ENCODE results near the gene SLC15A2. TPM values are rescaled to one million over a fixed set of nuclear protein-coding genes. Genes with fewer than 3 reads are reported as not detected.
"Not testable (repeated sequence)": the region's sequence is repeated elsewhere in the genome, so short reads cannot be mapped to it uniquely, and the experiment has no call there.

SLC15A2 gene, protein sequence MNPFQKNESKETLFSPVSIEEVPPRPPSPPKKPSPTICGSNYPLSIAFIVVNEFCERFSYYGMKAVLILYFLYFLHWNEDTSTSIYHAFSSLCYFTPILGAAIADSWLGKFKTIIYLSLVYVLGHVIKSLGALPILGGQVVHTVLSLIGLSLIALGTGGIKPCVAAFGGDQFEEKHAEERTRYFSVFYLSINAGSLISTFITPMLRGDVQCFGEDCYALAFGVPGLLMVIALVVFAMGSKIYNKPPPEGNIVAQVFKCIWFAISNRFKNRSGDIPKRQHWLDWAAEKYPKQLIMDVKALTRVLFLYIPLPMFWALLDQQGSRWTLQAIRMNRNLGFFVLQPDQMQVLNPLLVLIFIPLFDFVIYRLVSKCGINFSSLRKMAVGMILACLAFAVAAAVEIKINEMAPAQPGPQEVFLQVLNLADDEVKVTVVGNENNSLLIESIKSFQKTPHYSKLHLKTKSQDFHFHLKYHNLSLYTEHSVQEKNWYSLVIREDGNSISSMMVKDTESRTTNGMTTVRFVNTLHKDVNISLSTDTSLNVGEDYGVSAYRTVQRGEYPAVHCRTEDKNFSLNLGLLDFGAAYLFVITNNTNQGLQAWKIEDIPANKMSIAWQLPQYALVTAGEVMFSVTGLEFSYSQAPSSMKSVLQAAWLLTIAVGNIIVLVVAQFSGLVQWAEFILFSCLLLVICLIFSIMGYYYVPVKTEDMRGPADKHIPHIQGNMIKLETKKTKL
- 1.2 TPM for total RNA-seq
- long read RNA-seq, partial matches to known transcripts, result 0 of 2 reads
- long read RNA-seq, other reads (novel, unspliced or antisense), result 2 of 2 reads

DNA sequence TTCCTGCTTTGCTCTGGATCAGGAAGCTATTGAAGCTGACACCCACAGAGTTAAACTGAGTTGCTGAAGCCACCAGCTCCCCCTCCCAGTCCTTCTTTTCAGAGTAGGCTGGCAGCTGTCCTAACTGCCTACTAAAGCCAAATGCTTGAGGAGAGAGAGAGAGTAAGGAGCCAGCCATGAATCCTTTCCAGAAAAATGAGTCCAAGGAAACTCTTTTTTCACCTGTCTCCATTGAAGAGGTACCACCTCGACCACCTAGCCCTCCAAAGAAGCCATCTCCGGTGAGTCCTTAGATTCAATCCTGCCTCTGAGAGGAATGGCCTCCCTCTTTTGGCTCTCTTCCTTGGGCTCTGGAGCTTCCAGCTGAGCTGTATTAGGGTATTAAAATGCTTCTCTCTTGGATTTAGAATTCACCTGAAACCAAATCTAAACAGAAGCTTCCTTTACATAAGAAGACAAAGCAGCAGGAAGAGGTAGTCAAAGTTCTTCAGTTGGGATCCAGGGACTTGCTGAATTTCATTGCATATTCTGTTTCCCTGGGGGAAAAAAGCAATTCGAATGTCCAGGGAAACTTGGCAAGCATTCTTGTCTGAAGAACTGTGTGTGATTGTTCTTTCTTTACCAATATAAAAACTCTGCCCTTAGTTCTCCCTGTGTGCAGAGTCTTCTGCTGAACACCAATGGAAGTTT, at the start of gene SLC15A2:
Gene SLC15A2, plus strand, starts transcription at position 101 of the 690 bp plus-strand sequence. Its CDS starts 76 bp downstream, at position 177.
- no peak for DNase-seq (ENCODE audit: low spot score)

DNA sequence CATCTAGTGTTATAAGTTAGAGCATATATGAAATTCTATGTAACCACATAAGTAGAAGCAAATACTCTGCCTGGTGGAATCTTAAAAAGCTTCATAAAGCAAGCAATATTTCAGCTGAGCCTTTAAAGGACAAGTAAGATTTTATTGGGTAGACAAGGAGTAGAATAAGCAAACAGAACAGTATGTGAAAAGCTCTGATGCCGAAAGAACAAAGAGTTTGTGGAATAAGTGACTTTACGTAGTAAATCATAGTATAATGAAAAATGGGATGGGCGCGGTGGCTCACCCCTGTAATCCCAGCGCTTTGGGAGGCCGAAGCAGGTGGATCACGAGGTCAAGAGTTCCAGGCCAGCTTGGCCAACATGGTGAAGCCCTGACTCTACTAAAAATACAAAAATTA, 49.3 kb upstream of the SLC15A2 start:
- DNase-seq (ENCODE audit: low spot score), result no peak

DNA sequence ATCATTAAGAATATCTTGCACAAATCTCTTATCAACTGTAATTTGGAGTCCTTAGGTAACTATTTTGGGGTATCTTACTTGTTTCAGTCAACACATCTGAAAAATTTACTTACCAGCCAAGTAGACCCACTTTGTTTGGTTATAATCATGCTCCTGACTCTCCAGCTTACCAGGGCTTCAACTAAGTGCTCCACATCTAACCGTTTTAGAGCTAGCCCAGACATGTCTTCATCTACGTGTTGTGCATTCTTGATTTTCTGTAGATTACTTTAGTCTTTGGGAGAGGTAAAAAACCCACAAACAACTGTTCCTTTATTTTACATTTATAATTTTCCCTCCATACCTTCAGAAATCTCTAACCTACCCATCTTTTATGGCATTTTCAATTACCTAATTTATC, 41.9 kb upstream of the SLC15A2 start:
- DNase-seq (ENCODE audit: low spot score), result no peak

DNA sequence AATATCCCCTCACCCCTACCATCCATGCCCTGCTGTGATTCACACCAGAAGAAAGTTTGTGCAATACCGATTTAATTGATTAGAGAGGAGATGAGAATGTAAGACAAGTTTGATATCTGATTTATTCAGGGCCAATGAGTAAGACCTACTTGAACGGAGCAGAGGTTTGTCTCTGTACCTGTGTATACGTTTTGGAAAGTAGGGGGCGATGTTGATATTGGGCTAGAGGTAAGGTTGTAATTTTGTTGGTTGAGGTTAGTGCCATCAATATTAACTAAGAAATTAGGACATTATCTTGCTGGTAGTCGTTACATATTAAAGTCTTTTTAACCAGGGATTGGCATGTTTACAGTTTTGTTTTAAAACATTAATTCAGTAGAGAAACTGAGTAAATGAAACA, 38.6 kb upstream of the SLC15A2 start:
- no peak for DNase-seq (ENCODE audit: low spot score)

DNA sequence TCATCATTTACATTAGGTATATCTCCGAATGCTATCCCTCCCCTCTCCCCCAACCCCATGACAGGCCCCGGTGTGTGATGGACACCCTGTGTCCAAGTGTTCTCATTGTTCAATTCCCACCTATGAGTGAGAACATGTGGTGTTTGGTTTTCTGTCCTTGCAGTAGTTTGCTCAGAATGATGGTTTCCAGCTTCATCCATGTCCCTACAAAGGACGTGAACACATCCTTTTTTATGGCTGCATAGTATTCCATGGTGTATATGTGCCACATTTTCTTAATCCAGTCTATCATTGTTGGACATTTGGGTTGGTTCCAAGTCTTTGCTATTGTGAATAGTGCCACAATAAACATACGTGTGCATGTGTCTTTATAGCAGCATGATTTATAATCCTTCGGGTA, 36.4 kb upstream of the SLC15A2 start:
- not testable (repeated sequence) for DNase-seq (ENCODE audit: low spot score)

DNA sequence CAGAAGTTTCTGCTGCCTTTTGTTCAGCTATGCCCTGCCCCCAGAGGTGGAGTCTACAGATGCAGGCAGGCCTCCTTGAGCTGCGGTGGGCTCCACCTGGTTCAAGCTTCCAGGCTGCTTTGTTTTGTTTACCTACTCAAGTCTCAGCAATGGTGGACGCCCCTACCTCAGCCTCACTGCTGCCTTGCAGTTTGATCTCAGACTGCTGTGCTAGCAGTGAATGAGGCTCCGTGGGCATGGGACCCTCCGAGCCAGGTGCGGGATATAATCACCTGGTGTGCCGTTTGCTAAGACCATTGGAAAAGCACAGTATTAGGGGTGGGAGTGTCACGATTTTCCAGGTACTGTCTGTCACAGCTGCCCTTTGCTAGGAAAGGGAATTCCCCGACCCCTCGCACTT, 31.0 kb upstream of the SLC15A2 start:
- DNase-seq (ENCODE audit: low spot score), result not testable (repeated sequence)

DNA sequence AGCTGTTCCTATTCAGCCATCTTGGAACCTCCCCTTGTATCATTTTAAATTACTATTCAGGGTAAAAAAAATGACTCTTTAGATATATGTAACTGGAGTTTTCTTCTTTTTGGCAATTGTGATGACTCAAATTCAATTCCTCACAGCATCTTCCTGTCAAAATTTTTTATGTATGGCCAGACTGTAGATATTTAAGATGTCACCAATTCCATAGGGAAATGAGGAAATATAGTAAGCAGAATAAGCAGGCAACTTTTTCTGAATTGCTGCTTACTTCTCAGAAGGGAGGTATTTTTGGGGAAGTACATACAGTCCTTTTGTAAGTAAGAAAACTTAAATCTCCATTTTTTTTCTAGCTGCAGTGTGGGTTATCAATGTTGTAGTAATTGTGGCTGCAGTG, 30.4 kb upstream of the SLC15A2 start:
- DNase-seq (ENCODE audit: low spot score), result no peak

DNA sequence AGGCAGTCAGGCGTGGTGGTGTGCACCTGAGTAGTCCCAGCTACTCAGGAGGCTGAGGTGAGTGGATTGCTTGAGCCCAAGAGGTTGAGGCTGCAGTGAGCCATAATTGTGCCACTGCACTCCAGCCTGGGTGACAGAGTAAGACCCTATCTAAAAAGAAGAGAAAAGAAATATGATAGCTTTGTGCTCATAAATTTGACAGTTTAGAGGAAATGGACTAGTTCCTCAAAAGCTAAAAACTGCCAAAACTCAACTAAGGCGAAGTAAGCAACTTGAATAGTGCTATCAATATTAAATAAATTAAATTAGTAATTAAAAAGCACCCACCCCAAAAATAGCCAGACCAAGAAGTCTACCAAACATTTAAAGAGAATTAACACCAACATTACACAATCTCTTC, 24.5 kb upstream of the SLC15A2 start:
- DNase-seq (ENCODE audit: low spot score), result no peak

DNA sequence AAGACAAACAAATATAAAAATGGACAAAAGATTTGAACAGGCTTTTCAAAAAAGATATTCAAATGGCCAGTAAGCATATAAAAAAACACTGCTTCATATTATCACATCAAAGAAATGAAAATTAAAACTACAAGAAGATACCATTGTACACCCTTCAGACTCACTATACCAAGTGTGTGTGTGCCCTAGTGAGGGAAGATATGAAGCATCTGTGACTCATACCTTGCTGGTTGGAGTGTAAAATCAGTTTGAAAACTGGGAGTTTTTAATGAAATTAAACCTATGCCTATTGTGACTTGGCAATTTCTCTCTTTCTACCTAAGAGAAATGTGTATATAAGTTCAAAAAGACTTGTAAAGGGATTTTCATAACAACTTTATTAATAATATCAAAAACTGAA, 23.5 kb upstream of the SLC15A2 start:
- no peak for DNase-seq (ENCODE audit: low spot score)

DNA sequence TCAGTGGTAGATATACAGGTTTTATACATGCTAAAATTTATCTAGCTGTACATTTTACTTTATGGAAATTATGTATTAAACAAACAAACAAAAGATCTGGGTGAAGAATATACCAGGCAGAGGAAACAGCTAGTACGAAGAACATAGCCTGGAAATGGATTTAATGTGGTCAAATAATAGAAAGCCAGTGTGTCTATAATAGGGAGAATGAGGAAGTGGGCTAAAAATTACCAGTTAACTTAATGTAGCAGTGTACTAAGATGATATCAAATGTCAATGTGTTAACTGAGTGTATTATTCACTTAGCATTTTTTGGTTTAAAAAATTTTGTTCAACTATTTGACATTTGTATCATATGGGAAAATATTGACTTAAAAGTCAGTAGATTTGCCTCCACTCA, 22.8 kb upstream of the SLC15A2 start:
- DNase-seq (ENCODE audit: low spot score), result no peak

DNA sequence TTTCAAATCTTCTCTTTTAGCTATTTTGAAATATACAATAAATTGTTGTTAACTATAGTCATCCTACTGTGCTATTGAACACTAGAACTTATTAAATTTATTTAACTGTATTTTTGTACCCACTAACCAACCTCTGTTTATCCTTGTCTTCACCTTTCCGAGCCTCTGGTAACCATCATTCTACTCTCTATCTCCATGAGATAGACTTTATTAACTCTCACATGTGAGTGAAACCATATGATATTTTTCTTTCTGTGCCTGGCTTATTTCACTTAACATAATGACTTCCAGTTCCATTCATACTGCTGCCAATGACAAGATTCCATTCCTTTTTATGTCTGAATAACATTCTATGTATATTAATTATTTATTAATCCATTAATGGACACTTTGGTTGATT, 15.8 kb upstream of the SLC15A2 start:
- no peak for DNase-seq (ENCODE audit: low spot score)

DNA sequence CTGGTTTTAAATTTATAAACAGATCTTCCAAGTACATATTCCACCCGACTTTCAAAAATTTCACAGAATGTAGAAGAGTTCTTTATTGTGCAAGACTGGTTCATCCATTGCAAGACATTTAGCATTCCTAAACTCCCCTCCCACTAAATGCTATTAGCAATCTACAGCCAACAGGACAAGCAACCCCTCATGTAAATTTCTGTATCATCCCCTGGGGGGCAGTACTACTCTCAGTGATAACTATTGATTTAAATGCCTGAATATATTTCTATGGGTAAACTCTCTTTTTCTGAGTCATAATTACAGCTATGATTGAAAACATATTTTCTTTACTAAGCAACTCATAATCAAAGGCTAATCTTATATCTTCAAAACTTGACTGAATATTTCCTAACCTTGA, 10.7 kb upstream of the SLC15A2 start:
- DNase-seq (ENCODE audit: low spot score), result no peak

DNA sequence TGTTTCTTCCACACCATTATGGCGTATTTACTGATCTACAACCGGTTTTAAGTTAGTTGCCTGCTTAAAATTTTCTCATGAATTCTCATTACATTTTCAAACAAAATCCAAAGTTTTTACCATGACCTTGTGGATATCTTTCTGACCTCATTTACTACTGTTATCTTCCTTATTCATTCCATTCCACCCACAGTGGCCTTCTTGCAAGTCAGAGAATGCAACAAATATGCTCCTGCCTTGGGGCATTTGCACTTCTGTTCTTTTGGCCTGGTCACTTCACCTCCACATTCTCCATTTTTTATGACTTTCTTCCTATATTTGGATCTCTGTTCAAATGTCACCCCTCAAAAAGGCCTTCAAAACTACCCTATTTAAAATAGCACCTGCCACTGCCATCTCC, 8.8 kb upstream of the SLC15A2 start:
- no peak for DNase-seq (ENCODE audit: low spot score)

DNA sequence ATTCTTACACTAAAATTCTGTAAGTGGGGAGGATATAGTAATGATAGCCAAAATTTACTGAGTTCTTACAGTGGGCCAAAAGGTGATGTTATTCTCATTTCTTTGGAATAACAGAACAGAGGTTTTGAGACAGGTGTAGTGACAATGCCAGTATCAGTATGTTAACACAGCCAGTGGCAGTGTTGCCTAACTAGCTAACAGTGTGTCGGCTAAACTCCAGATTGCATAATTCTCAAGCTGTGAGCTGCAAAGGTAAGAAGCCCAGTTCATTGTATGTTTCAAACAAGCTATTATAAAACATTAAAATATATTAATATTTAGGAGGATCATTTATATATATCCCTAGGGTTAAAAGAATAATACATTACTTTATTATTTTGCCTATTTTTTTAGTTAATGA, 920 bp downstream of the SLC15A2 start:
- no peak for DNase-seq (ENCODE audit: low spot score)

DNA sequence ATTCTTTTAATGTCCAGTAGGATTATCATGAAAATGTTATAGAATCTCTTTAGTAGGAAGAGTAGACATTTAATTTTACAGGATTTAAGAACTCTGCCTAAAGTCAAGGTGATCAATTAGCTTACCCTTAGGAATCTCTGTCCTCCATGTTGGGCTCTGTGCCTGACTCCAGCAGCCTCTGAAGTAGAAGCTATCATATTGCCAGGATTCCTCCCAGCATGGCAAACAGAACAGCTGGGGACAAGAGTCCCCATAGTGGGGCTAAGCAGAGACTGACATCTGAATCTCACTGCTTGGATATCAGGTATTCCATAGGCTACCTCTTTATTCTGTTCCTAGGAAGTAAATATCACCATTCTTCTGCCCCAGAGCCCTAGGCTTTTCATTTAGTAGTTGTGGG, 1.5 kb downstream of the SLC15A2 start:
- no peak for DNase-seq (ENCODE audit: low spot score)

DNA sequence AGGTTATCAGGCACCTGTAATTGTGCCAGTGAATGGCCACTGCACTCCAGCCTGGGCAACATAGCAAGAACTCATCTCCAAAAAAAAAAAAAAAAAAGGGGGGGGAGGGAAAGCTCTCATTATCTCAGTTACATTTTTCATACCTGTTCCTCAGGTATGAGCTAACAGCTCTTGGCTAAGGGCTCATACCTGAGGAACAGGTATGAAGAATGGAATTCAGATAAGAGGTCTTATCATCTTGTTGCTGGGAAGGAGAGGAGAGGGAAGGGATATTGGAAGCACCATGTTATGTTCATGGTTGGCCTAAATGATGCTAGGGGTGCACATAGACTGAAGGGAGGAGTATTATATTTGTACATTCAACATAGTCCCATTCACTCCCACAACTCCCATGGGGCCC, 2.6 kb downstream of the SLC15A2 start:
- DNase-seq (ENCODE audit: low spot score), result no peak

DNA sequence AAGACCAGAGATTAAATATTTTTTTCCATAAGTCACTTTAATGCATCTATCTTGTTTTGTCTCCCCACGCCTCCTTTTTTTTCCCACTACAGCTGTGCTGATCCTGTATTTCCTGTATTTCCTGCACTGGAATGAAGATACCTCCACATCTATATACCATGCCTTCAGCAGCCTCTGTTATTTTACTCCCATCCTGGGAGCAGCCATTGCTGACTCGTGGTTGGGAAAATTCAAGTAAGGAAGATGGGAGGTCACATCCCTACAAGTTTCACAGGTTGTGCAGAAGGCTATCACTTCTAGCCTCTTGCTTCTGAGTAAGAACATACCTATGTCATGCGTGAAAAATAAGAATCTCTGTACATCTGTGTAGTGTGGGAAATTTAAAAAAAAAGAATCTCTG, 3.1 kb downstream of the SLC15A2 start:
- DNase-seq (ENCODE audit: low spot score), result no peak

DNA sequence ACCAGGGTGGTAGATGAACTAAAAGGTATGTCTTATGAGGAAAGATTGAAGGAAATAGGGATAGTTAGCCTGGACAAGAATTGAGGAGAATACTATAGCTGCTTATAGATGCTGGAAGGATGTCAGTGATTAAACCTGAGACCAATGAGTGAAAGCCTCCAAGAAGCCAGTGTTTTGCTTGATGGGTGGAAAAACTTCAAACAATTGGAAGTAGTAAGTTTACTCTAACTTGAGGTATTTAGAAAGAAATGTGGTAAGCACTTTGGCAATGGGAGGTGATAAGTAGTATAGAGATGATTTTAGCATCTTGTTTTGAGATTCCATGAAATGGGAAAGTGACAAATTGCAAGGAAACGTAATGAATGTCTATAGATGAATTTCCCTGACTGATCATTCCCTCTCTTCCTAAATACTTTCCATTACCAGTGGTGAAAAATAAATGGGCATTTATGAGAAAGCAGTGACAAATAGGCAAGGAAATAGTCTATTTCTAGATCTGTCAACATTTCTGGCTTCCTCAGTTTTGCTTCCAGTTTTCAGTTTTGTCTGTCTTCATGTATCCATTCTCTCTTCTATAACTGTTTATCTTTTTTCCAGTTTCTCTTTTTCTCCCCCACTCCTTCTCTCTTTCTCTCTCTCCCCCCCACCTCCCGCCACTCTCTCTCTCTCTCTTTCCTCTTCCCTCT, 19.2 kb downstream of the SLC15A2 start:
- no peak for DNase-seq (ENCODE audit: low spot score)

DNA sequence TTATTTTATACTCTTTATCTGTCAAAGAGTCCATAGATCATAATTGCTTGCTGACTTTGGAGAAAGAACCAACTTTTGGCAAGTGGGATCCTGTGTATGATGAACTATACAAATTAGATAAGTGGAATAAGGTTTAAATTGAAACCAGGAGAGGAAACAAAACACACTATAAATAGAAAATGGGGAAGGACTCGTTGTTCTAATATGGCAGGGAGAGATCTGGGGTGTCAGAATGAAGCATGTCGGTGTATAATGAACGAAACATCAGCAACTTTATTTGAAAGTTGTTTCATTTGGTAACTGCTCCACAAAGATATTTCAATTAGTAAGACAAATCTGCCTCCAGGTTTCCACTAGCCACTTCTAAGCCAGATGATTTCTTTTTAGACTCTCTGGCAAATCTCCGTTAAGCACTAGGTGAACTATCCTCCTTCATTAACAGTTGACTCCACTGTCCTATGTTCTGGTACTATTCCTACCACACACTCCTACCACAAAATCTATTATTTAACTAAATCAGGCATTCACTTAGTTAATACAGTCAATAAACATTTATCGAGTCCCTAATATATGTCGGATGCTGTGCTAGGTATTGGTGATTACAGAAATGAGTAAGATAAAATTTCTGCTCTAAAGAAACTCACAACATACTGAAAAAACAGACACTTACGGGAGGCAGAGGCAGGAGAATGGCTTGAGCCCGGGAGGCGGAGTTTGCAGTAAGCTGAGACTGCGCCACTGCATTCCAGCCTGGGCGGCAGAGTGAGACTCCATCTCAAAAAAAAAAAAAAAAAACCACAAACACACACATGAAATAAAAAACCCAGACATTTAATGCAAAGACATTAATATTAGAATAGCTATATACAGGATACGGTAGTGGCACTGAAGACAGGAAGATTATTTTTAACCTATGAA, 20.1 kb downstream of the SLC15A2 start:
- DNase-seq (ENCODE audit: low spot score), result no peak

DNA sequence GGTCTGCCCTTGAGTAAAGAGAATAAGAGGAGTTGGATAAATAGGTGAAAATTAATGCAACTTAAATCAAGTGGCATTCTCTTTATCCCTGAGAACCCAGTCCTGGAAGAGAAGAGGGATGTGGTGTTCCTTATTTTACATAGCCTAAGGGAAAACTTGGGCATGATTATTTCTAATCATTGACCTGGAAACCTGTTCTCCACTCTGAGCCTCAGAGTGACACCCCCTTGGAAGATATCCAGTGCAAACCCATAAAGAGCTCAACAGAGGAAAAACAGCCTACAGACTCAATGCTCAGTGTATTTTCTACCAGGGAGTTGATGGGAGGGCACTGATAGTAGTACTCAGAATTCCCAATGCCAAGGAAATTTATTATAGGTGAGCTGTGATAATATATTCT, 22.0 kb downstream of the SLC15A2 start:
- DNase-seq (ENCODE audit: low spot score), result no peak

Measured in mesenteric fat pad (tissue), 1 donor.